ENCODE data around the gene STEAP3. TPM values are rescaled to one million over a fixed set of nuclear protein-coding genes. Genes with fewer than 3 reads are reported as not detected.

The STEAP3 gene
- total RNA-seq, 1 experiment from 2014 or later = 24.0 TPM

- H3K27me3 Mint-ChIP-seq (ENCODE audit: low read depth) = no peaks in the 10 kb centered on the region; the same call in 1 of the 2 replicates
- no peak for DNase-seq (ENCODE audit: low spot score)
- no peak for ATAC-seq
- H3K4me3 Mint-ChIP-seq = no peak overlapping the region
- TF ChIP-seq ZNF263 (CRISPR knock-in tag; IDR thresholded peaks at IDR 0.05; ENCODE audit: low read depth) (no peak), ZNF281 (CRISPR knock-in tag; IDR thresholded peaks at IDR 0.05) (no peak), CBFB (CRISPR knock-in tag; IDR thresholded peaks at IDR 0.05; ENCODE audit: low read depth) (no peak), ARID4B (CRISPR knock-in tag; IDR thresholded peaks at IDR 0.05; ENCODE audit: borderline replicate concordance) (no peak), ZNF532 (CRISPR knock-in tag; IDR thresholded peaks at IDR 0.05; ENCODE audit: borderline replicate concordance) (no peak), JAZF1 (CRISPR knock-in tag; IDR thresholded peaks at IDR 0.05) (no peak), ATF3 (CRISPR knock-in tag; conservative IDR thresholded peaks at IDR 0.05) (no peak), TCF7 (CRISPR knock-in tag; IDR thresholded peaks at IDR 0.05; ENCODE audit: low read depth) (no peak), SMAD4 (CRISPR knock-in tag; IDR thresholded peaks at IDR 0.05) (no peak), OVOL2 (CRISPR knock-in tag; IDR thresholded peaks at IDR 0.05; ENCODE audit: borderline replicate concordance) (no peak), ZBTB21 (CRISPR knock-in tag; IDR thresholded peaks at IDR 0.05; ENCODE audit: borderline replicate concordance) (no peak), ZNF232 (CRISPR knock-in tag; IDR thresholded peaks at IDR 0.05) (no peak), NR1H2 (CRISPR knock-in tag; IDR thresholded peaks at IDR 0.05) (no peak), GRHL2 (CRISPR knock-in tag; IDR thresholded peaks at IDR 0.05; ENCODE audit: insufficient replicate concordance, severe bottlenecking) (no peak), ZNF219 (CRISPR knock-in tag; IDR thresholded peaks at IDR 0.05; ENCODE audit: borderline replicate concordance) (no peak)
- peaks cover 5% of the 10 kb centered on the region; the same call in 1 of the 2 replicates for H3K9me3 Mint-ChIP-seq
- peaks cover 27% of the 10 kb centered on the region for H3K36me3 Mint-ChIP-seq
- H3K4me1 Mint-ChIP-seq = peaks cover 14% of the 10 kb centered on the region
- CTCF ChIA-PET = no interaction called here
- POLR2A ChIA-PET = no interaction called here
- no peak overlapping the region for H3K27ac Mint-ChIP-seq
Observed at GRCh38 chr2:119245076-119245840, 21.6 kb downstream of the STEAP3 start.
